HEK293T (cell line): ENCODE measurements around the gene SDC4.

Experiments
- ARNT ChIP-seq: fragments of 450-650 bp; IDR thresholded peaks from 2 replicates; pipeline ENCODE4 v1.6.1; 2017; ENCODE audit warnings: mild to moderate bottlenecking
- BHLHE40 ChIP-seq: fragments of 450-650 bp; IDR thresholded peaks from 2 replicates; pipeline ENCODE4 v1.6.1; 2016; ENCODE audit warnings: mild to moderate bottlenecking, moderate library complexity, borderline replicate concordance
- FOXK2 ChIP-seq: fragments of 450-650 bp; IDR thresholded peaks from 2 replicates; pipeline ENCODE4 v1.6.1; 2016; ENCODE audit warnings: mild to moderate bottlenecking
- NFRKB ChIP-seq: fragments of 450-650 bp; IDR thresholded peaks from 2 replicates; pipeline ENCODE4 v1.6.1; 2016; ENCODE audit warnings: mild to moderate bottlenecking, moderate library complexity

DNA sequence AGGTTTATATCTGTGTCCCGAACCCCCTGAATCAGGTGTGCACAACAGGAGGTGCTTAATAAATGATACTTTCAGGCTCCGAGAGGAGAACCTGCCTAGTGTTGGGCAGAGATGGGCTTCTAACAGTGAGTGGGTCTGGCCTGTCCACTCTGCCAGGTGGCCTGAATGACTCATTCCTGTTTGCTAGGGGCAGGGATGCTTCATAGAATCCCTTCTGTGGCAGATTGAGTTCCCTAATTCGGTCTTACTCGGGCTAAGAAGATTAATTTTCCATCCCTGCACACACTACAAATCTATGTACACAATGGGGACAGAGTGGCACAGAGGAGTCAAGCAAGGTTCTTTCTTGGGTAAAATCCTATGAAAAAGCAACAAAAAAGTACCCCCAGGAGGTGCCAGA is 19.8 kb downstream of the SDC4 start:
- no peak for TF ChIP-seq FOXK2
- no peak for TF ChIP-seq ARNT
- no peak for TF ChIP-seq BHLHE40
- no peak for TF ChIP-seq NFRKB
